OCI-LY7 (cell line): ENCODE results near the gene NFATC1. TPM values are rescaled to one million over a fixed set of nuclear protein-coding genes. Genes with fewer than 3 reads are reported as not detected.
A peak's percentile ranks its signal among the peaks of the same experiment; 100 is the strongest.

Source experiments
- BruUV-seq: library from RNA; stranded (reverse); fragments of 400-500 nt; replicated peaks from 2 replicates; lab custom pipeline; 2021; lab: Mats Ljungman, UMichigan
- CTCF ChIA-PET: fragments of 300-600 bp; sonication (Branson Sonifier 250); formaldehyde crosslinking; loops from one replicate; lab custom pipeline; 2022; ENCODE audit warnings: antibody characterized with exemption; ENCODE audit not compliant: unreplicated experiment; lab: Charles Lee
- POLR2A ChIA-PET: fragments of 300-600 bp; sonication (Branson Sonifier 250); formaldehyde crosslinking; loops from one replicate; lab custom pipeline; 2022; ENCODE audit warnings: antibody characterized with exemption; lab: Charles Lee
- DNase-seq: peaks from one replicate; pipeline ENCODE4 v3.0.0-alpha.2; 2015; ENCODE audit warnings: low spot score
- H2AFZ ChIP-seq: fragments of 200-600 bp; sonication (generic), shearing (Covaris generic); 2 replicates; pipeline ENCODE4 v1.6.1; 2014; ENCODE audit warnings: mild to moderate bottlenecking, antibody characterized with exemption, low read length, moderate library complexity
- H3K27ac ChIP-seq: fragments of 200-600 bp; sonication (generic); 2 replicates; pipeline ENCODE4 v1.5.1; 2014; ENCODE audit warnings: mixed run types, low read depth, mild to moderate bottlenecking, moderate library complexity, low read length, inconsistent platforms; ENCODE audit not compliant: poor library complexity, severe bottlenecking
- H3K36me3 ChIP-seq: fragments of 200-600 bp; sonication (generic); 2 replicates; pipeline ENCODE4 v1.6.1; 2014; ENCODE audit warnings: mild to moderate bottlenecking, antibody characterized with exemption, low read length, moderate library complexity, mixed read lengths; ENCODE audit not compliant: insufficient read depth
- H3K4me1 ChIP-seq: fragments of 200-600 bp; sonication (generic); 2 replicates; pipeline ENCODE4 v1.5.1; 2014; ENCODE audit warnings: mild to moderate bottlenecking, low read length; ENCODE audit not compliant: insufficient read depth, poor library complexity, severe bottlenecking
- H3K4me2 ChIP-seq: fragments of 200-600 bp; sonication (generic); 2 replicates; pipeline ENCODE4 v1.6.1; 2014; ENCODE audit warnings: mild to moderate bottlenecking, low read length
- H3K4me3 ChIP-seq: fragments of 200-600 bp; sonication (generic); 2 replicates; pipeline ENCODE4 v1.5.1; 2014; ENCODE audit warnings: mild to moderate bottlenecking, low read depth, low read length; ENCODE audit not compliant: poor library complexity, severe bottlenecking
- H3K79me2 ChIP-seq: fragments of 200-600 bp; sonication (generic); 2 replicates; pipeline ENCODE4 v1.6.1; 2016; ENCODE audit warnings: low read depth, mild to moderate bottlenecking, low read length, moderate library complexity, mixed read lengths; ENCODE audit not compliant: insufficient read depth
- H3K9me2 ChIP-seq: fragments of 200-600 bp; sonication (generic); 2 replicates; pipeline ENCODE4 v1.6.1; 2016; ENCODE audit warnings: mild to moderate bottlenecking, low read length, mixed read lengths; ENCODE audit not compliant: insufficient read depth
- H3K9me3 ChIP-seq: fragments of 200-600 bp; sonication (generic); 2 replicates; pipeline ENCODE4 v1.6.1; 2014; ENCODE audit warnings: mild to moderate bottlenecking, mixed run types, low read length, mixed read lengths
- H4K20me1 ChIP-seq: fragments of 200-600 bp; sonication (generic); 2 replicates; pipeline ENCODE4 v1.6.1; 2014; ENCODE audit warnings: mild to moderate bottlenecking, antibody characterized with exemption, low read length, moderate library complexity, mixed read lengths; ENCODE audit not compliant: insufficient read depth
- EZH2phosphoT487 ChIP-seq: fragments of 200-600 bp; sonication (generic); IDR thresholded peaks from 2 replicates; pipeline ENCODE4 v1.6.1; 2018; ENCODE audit warnings: low read depth, borderline replicate concordance, mild to moderate bottlenecking, mixed run types, antibody characterized with exemption, low read length, moderate library complexity, mixed read lengths
- intact Hi-C: fragments of 100-400 bp; cut with micrococcal nuclease; formaldehyde crosslinking; loops from one replicate; pipeline ENCODE4 v1.10.0; 2022; ENCODE audit not compliant: unreplicated experiment
- total RNA-seq, 2 experiments: library from RNA; depleted of rRNA in 1 of 2; stranded (reverse); fragments of >200 nt in 1 of 2; shearing (Covaris generic) in 1 of 2; gene quantifications; 2 replicates each; pipeline ENCODE4 v1.2.3, GENCODE V29; 2014 to 2022
- TF ChIP-seq, protein P1 (sequence below): fragments of 200-600 bp; sonication (generic); conservative IDR thresholded peaks from 2 replicates; pipeline ENCODE4 v1.5.1; 2014; ENCODE audit warnings: mild to moderate bottlenecking, antibody characterized with exemption, low read length, moderate library complexity, mixed read lengths

Gene NFATC1
- total RNA-seq, 2 experiments from 2014 or later = 23.6 to 50.4 TPM

DNA sequence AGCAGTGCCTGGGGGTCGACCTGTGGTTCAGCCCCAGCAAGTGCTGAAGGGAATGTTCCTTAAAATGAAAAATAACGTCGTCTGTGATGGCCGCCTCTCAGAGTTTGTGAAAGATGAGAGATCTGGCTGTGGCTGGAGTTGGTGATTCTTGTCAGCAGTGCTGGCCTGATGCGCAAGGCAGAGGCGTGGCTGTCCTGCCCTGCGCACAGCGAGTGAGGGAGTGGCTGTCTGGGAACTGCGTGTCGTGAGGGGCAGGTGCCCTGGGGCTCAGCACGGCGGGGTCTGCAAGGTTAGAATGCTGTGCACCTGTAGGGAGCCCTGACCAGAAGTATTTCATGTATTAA is 8.8 kb downstream of the NFATC1 start:
- TF ChIP-seq, protein P1, sequence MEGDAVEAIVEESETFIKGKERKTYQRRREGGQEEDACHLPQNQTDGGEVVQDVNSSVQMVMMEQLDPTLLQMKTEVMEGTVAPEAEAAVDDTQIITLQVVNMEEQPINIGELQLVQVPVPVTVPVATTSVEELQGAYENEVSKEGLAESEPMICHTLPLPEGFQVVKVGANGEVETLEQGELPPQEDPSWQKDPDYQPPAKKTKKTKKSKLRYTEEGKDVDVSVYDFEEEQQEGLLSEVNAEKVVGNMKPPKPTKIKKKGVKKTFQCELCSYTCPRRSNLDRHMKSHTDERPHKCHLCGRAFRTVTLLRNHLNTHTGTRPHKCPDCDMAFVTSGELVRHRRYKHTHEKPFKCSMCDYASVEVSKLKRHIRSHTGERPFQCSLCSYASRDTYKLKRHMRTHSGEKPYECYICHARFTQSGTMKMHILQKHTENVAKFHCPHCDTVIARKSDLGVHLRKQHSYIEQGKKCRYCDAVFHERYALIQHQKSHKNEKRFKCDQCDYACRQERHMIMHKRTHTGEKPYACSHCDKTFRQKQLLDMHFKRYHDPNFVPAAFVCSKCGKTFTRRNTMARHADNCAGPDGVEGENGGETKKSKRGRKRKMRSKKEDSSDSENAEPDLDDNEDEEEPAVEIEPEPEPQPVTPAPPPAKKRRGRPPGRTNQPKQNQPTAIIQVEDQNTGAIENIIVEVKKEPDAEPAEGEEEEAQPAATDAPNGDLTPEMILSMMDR = no peak
- TF ChIP-seq EZH2phosphoT487 = no peak
- peaks cover 80% of the 10 kb centered on the region for H3K79me2 ChIP-seq
- intact Hi-C loops = loop anchor here (2.0 kb wide), 2 partner anchors 56 to 118 kb away; no protein-coding TSS in a partner anchor
- CTCF ChIA-PET = interaction anchor here (0.6 kb wide), 1 partner anchor 62 kb away, joined by 3 read pairs; no protein-coding TSS in a partner anchor
- H3K4me1 ChIP-seq = peaks cover 56% of the 10 kb centered on the region
- no TSS peak for BruUV-seq
- no peaks in the 10 kb centered on the region for H3K9me2 ChIP-seq
- H3K9me3 ChIP-seq = no peaks in the 10 kb centered on the region
- peak overlapping the region; percentile 73 for H3K4me3 ChIP-seq
- peaks cover 26% of the 10 kb centered on the region for H3K36me3 ChIP-seq
- H4K20me1 ChIP-seq = 0 out of 2 replicates have a peak, but pooled peaks cover 4% of the 10 kb centered on the region
- DNase-seq = no peak
- peak overlapping the region; percentile 76 for H3K27ac ChIP-seq
- peak overlapping the region; percentile 98 for H3K4me2 ChIP-seq
- H2AFZ ChIP-seq = no peak overlapping the region
- POLR2A ChIA-PET = interaction anchor here (1.3 to 1.6 kb wide), 3 partner anchors 8 to 119 kb away, joined by 3 to 5 read pairs (median 5); no protein-coding TSS in a partner anchor

DNA sequence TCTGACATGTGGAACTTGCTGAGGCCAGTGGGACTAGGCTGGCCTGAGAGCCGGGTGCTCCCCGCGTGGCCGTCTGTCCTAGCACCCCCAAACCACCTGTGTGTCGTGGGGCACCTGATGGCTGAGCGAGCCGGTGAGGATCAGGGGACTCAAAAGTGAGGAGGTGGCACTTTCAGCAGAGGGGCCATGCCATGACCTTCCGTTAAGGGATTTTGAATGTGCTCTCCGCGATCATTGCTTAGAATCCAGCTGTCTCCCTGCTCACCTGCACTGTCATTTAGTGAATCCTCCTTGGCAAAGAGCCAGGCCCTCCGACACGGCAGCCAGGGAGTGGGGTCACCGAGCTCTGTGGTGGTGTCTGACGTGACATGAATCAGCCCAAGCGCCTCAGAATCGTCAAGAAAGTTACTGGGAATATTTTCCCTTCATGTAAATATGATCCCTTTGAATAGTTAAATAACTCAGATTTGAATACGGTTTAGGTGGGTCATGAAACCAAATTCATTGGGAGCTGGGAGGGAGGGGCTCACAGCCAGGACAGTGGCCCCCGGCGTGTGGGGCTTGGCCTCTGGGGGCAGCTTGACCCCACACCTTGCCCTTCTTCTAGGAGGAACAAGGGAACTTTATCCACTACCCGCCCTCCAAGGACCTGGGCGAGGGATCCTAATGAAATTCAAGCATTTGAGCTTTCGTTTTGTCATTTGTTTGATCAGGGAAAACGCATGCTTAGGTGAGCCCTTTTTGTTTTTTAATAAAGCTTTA is 9.5 kb downstream of the NFATC1 start:
- H2AFZ ChIP-seq = no peak overlapping the region
- no peak for DNase-seq
- peaks cover 80% of the 10 kb centered on the region for H3K79me2 ChIP-seq
- POLR2A ChIA-PET = interaction anchor here (1.3 to 1.6 kb wide), 3 partner anchors 8 to 119 kb away, joined by 3 to 5 read pairs (median 5); no protein-coding TSS in a partner anchor
- no TSS peak for BruUV-seq
- H3K9me2 ChIP-seq = no peaks in the 10 kb centered on the region
- intact Hi-C loops = loop anchor here (2.0 kb wide), 2 partner anchors 56 to 118 kb away; no protein-coding TSS in a partner anchor
- peak overlapping the region; percentile 76 for H3K27ac ChIP-seq
- peaks cover 56% of the 10 kb centered on the region for H3K4me1 ChIP-seq
- H3K9me3 ChIP-seq = no peaks in the 10 kb centered on the region
- 0 out of 2 replicates have a peak, but pooled peaks cover 4% of the 10 kb centered on the region for H4K20me1 ChIP-seq
- peak overlapping the region; percentile 73 for H3K4me3 ChIP-seq
- CTCF ChIA-PET = interaction anchor here (0.6 kb wide), 1 partner anchor 61 kb away, joined by 3 read pairs; no protein-coding TSS in a partner anchor
- H3K4me2 ChIP-seq = peak overlapping the region; percentile 98
- peaks cover 26% of the 10 kb centered on the region for H3K36me3 ChIP-seq
- no peak for TF ChIP-seq EZH2phosphoT487
- TF ChIP-seq, protein P1 = no peak
